Measurements from ENCODE around the gene COPG1.

The COPG1 gene

DNA sequence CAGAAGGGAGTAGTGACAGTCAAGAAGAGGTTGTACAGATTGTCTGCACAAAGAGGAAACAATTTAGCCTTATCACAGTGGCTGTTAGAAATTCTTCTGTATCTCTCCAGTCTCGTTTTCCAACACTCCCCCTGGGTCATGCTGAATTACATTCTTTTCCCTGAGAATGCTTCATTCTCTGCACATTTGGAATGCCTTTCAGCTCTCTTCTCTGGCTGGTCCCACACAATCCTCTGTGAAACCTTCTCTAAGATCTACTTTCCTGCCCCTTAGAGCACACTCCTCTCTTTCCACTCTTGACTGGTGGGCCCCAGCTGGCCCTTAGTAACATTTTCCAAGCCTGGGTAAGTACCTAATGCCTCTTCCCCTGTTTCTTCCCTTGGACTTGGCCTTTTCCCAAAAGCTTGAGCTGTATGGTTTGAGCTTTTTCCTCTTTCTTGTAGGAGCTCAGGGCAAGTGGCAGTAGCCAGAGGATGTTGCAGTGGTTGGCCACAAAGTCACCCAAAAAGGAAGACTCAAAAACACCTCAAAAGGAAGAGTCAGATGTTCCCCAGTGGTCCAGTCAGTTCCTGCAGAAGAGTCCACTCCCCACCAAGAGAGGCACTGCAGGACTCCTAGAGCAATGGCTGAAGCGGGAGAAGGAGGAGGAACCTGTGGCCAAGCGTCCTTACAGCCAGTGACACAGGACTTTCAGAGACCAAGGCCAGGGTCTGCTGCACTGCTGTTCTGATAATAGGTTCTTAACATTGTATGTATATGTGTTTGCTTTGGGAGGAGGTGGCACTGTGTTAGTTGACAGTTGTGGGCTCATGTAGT, 54.9 kb downstream of the COPG1 start:
- TF ChIP-seq JUND (IDR thresholded peaks at IDR 0.05; ENCODE audit: low read depth), result no peak
- in situ Hi-C loops (cut with HindIII; ENCODE audit: low pct_unique_long_range_greater_than_20kb, low sequenced_read_pairs), result no loop called here
- no peak for DNase-seq (ENCODE audit: low read depth in 1 of 2, low spot score in 1 of 2)

DNA sequence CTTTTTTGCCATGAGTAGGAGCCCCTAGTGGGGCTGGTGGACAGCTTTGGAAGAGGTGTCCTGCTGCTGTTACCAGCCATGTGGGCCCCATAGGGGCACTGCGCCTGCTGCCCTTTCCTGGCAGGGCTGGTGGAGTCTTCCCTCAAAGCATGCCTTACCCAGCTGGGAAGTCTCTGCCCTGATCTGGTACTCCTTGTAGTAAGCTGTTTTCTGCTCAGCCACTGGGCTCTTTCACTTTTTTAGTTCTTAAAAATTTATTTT, 55.5 kb downstream of the COPG1 start:
- no peak for TF ChIP-seq JUND (IDR thresholded peaks at IDR 0.05; ENCODE audit: low read depth)
- in situ Hi-C loops (cut with HindIII; ENCODE audit: low pct_unique_long_range_greater_than_20kb, low sequenced_read_pairs), result no loop called here
- DNase-seq (ENCODE audit: low read depth in 1 of 2, low spot score in 1 of 2), result no peak

DNA sequence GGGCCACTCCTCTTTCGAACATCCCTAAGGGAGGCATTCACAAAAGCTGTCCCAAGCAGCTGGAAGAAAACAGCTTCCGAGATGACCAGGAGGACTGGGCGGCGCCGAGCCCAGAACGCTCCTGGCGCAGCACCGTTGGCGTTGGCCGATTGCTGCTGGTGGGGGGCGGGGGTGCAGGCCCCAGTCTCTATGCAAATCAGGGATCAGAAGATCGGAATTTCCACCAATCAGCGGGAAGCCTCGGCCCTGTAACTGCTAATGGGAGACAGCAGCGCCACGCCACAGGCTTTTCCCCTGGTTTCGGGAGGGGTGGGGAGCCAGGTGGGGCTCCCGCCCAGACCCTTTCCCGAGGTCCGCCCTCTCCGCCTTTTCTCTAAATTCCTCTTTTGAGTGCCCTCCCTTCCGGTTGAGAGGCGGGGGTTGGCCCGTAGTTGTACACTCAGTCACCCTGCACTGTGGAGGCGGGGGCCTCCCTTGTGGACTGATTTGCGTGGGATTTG, 56.2 kb downstream of the COPG1 start:
- no peak for TF ChIP-seq JUND (IDR thresholded peaks at IDR 0.05; ENCODE audit: low read depth)
- in situ Hi-C loops (cut with HindIII; ENCODE audit: low pct_unique_long_range_greater_than_20kb, low sequenced_read_pairs), result no loop called here
- no peak for DNase-seq (ENCODE audit: low read depth in 1 of 2, low spot score in 1 of 2)

DNA sequence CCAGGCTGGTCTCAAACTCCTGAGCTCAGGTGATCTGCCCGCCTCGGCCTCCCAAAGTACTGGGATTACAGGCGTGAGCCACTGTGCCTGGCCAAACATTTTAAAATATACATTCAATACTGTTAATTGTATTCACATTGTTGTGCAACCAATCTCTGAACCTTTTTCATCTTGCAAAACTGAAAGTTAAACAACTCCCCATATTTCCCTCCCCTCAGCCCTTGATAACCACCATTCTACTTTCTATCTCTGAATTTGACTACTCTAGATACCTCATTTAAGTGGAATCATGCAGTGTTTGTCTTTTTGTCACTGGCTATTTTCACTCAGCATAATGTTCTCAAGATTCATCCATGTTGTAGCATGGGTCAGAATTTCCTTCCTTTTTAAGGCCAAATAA, 59.2 kb downstream of the COPG1 start:
- in situ Hi-C loops (cut with HindIII; ENCODE audit: low pct_unique_long_range_greater_than_20kb, low sequenced_read_pairs), result no loop called here
- no peak for TF ChIP-seq JUND (IDR thresholded peaks at IDR 0.05; ENCODE audit: low read depth)

DNA sequence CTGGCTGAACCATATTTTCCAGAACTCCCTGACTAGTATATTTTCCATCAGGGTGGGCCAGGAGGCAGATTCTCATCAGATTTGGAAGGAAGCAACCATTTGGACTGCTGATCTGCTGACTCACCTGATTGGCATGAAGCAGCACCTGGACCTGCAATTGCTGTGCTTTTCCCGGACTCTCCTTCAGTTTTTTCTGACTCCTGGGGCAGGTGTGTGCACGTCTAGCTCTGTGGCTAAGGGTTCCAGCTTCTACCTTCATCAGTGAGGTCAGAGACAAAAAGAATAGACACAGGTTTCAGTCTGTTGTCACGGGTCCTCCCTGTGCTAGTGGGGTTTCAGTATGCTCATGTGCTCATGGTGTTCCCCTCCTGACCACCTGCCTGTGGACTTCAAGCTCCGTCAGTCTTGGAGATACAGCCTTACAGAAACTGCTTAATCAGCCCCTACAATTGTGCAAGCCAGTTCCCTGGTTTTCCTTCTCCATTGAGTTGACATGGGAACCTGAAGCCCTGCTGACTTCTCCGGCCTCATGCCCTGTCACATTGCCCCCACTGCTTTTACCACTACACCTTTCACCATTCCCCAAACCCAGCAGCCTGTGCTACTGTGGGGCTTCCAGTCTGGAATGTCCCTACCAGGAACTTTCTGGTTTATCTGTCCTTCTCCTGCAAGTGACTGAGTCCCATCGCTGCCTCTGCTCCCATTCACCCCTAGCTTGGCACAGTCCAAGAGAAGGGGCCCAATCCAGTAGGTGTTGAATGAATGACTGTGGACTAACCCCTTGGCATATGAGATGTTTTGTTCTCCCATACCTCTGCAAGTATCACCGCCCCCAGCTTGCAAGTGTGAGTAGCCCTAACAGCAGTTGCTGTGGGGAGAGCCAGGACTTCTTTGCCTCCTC, 61.0 kb downstream of the COPG1 start:
- TF ChIP-seq JUND (IDR thresholded peaks at IDR 0.05; ENCODE audit: low read depth), result peak; percentile 50; the same call in 1 of the 2 replicates
- in situ Hi-C loops (cut with HindIII; ENCODE audit: low pct_unique_long_range_greater_than_20kb, low sequenced_read_pairs), result no loop called here
- peak; percentile 40 to 55 for DNase-seq (ENCODE audit: low read depth in 1 of 2, low spot score in 1 of 2)

More for the DNA sequence above, 59.2 kb downstream of the COPG1 start:
- DNase-seq (ENCODE audit: low read depth in 1 of 2, low spot score in 1 of 2), result no peak

DNA sequence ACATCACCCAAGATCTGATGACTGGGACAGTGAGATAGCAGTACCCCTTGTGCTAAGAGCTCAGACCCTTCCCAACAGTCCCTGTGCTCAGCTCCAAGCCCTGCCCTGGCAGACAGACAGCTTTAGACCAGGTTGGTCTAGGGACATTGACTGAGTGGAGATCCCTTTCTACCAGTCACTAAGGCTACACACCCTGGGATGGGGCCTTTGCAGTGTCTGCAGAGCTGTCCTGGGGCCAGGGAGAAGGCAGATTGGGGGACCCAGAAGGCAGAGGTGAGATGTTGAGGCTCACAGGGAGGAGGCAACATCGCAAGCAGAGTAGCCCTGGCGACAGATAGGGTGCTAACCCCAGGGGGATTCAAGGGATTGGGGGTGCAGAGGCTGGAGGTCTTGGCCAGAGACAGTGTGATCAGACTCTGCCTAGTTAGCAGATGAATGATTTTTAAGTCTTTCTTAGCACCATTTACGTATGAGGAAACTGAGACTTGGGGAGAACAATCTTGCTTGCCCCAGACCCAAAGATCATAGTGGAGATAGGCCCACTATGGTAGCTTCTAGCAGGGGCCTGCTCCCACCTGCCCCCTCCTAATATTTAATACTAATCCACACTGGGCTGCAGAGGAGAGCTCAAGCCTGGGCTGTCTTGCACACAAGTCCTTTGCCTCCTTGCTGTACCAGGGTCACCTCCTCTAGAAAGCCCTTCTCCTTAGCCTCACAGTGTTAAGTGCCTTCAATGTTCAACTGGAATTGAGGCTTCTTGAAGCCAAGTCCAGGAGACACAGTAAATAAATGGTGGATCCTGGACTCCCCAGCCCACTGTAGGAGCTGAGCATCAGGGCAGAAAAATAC, 61.9 kb downstream of the COPG1 start:
- in situ Hi-C loops (cut with HindIII; ENCODE audit: low pct_unique_long_range_greater_than_20kb, low sequenced_read_pairs), result no loop called here
- DNase-seq (ENCODE audit: low read depth in 1 of 2, low spot score in 1 of 2), result no peak
- no peak for TF ChIP-seq JUND (IDR thresholded peaks at IDR 0.05; ENCODE audit: low read depth)

DNA sequence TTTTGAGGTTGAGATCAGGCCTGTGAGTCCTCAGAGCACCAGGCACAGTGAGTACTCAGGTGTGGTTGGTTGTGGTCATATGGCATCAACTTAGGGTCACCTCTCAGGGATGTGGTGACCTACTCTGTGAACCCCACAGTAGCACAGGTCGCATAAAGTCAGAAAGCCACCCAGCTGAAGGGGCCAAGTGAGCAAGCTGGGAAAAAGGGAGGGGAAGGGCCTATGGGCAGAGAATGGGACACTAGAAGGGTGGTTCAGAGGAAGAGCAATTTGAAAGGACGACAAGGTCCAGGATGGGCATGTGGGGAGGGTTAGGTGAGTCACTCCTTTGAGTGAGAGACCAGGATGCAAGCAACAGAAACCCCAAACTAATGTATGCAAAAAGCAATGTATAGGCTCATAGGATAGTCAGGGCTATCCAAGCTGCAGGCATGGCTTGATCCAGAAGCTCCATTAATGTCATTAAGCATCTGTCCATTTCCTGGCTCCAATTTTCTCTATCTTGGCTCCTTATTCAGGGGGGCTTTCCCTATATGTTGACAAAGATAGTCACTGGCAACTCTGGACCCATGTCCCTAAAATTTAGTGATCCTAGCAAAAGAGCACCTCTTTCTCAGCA, 62.7 kb downstream of the COPG1 start:
- in situ Hi-C loops (cut with HindIII; ENCODE audit: low pct_unique_long_range_greater_than_20kb, low sequenced_read_pairs), result no loop called here
- no peak for TF ChIP-seq JUND (IDR thresholded peaks at IDR 0.05; ENCODE audit: low read depth)
- DNase-seq (ENCODE audit: low read depth in 1 of 2, low spot score in 1 of 2), result no peak

DNA sequence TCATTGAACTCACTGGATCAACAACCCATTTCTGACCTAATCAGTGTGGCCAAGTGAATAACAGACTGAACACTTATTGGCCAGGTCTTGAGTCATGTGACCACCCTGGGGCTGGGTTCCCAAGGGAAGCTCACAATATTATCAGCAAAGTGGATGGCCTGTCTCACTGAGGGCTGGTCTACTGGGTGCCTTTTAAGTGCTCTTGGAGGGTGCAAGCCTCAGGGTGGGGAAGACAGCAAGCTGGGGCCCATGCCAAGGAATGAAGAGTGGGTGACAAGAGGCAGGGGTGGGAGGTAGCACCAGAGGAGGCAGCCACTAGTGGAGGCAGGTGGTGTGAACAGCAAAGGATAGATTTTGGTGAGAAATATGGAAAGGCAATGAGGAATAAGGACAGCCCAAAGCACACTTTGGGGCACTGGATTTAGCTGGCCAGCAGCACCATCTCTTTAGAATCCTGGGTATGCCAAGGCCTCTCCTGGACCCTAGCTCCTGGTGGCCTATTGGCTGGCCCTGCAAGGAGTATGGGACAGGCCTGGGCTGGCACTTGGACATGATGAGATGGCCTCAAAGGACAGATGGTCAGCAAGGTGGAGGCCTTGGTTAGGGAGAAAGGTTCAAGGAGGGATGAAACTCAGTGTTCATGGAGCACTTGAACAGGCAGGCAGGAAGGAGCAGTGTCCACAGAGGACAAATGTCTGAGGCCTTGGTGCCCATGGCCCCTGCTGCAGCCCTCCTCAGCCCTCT, 63.4 kb downstream of the COPG1 start:
- TF ChIP-seq JUND (IDR thresholded peaks at IDR 0.05; ENCODE audit: low read depth), result no peak
- in situ Hi-C loops (cut with HindIII; ENCODE audit: low pct_unique_long_range_greater_than_20kb, low sequenced_read_pairs), result no loop called here
- DNase-seq (ENCODE audit: low read depth in 1 of 2, low spot score in 1 of 2), result peak in 1 of 2 experiments; percentile 21

DNA sequence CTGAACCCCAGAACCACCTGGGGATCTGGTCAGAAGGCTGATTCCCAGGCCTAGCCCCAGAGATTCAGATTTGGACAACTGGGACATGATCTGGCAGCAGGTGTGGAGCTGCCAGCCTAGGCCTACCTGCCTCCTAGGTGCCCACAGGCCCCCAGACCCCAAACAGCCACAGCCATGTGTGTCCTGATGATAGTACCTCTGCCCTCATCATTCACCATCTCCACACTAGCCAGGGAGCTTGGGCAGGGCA, 63.9 kb downstream of the COPG1 start:
- in situ Hi-C loops (cut with HindIII; ENCODE audit: low pct_unique_long_range_greater_than_20kb, low sequenced_read_pairs), result no loop called here
- no peak for TF ChIP-seq JUND (IDR thresholded peaks at IDR 0.05; ENCODE audit: low read depth)
- DNase-seq (ENCODE audit: low read depth in 1 of 2, low spot score in 1 of 2), result no peak

DNA sequence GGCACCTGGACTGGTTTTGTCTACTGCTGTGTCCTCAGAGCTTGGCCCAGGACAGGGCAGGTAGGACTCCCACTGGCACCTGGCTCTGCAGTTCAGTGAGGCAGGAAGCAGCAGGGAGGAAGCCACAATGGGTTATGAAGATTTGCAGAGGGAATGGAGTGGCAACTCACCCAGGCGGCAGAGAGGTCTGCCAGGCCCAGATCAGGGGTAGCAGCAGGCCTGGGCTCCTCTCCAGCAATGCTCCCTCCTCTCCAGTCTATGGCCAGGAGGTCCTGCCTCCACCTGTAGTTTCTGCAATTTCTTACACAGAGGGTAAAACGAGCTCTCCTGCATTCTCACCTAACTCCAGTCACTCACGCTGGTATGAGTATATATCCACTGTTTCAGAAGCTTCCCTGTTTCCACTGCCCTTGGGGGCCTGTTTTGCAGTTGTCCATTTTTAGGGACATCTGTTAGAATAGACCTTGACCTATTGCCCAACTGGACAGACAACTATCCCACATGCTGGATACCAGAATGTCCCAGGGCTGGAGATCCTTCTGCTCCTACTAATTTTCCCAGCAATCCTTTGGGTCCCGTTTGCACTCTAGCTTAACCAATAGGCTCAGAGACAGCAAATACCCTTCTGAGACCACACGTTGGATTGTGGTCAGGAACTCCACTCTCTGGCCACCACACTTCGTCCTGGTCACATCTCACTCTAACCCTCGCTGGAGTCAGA, 64.4 kb downstream of the COPG1 start:
- peak in 1 of 2 experiments; percentile 35 for DNase-seq (ENCODE audit: low read depth in 1 of 2, low spot score in 1 of 2)
- TF ChIP-seq JUND (IDR thresholded peaks at IDR 0.05; ENCODE audit: low read depth), result no peak
- in situ Hi-C loops (cut with HindIII; ENCODE audit: low pct_unique_long_range_greater_than_20kb, low sequenced_read_pairs), result no loop called here

Data from T47D (cell line).